ENCODE results near the gene PRPF4.

PRPF4 gene

DNA sequence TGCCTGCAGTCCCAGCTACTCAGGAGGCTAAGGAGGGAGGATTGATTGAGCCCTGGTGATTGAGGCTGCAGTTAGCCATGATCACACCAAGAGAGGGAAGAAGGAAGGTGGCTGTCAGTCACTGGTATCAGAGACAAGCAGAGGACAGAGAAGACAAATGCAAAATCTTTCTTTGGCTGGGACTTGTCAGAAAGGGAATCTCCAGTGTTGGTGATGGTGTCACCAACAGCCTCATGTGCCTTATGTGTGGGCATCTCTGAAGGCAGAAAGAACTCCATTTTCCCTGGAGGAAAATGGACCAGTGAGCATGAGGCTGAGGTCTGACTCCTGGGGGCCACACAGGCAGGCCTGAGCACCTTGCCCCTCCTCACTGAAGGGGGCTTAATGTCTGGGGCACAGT is 39.8 kb downstream of the PRPF4 start:
- POLR2A ChIA-PET, result no interaction called here
- CTCF ChIA-PET, result interaction anchor here (1.2 to 1.8 kb wide), 2 partner anchors 8 to 25 kb away, joined by 4 read pairs; partner anchors contain the start of gene WDR31
- TF ChIP-seq, protein P1, sequence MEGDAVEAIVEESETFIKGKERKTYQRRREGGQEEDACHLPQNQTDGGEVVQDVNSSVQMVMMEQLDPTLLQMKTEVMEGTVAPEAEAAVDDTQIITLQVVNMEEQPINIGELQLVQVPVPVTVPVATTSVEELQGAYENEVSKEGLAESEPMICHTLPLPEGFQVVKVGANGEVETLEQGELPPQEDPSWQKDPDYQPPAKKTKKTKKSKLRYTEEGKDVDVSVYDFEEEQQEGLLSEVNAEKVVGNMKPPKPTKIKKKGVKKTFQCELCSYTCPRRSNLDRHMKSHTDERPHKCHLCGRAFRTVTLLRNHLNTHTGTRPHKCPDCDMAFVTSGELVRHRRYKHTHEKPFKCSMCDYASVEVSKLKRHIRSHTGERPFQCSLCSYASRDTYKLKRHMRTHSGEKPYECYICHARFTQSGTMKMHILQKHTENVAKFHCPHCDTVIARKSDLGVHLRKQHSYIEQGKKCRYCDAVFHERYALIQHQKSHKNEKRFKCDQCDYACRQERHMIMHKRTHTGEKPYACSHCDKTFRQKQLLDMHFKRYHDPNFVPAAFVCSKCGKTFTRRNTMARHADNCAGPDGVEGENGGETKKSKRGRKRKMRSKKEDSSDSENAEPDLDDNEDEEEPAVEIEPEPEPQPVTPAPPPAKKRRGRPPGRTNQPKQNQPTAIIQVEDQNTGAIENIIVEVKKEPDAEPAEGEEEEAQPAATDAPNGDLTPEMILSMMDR (IDR thresholded peaks at IDR 0.05; ENCODE audit: control extremely low read depth, extremely low read depth, low read depth, missing control alignments), result no peak
- no peak for DNase-seq (ENCODE audit: extremely low spot score)

DNA sequence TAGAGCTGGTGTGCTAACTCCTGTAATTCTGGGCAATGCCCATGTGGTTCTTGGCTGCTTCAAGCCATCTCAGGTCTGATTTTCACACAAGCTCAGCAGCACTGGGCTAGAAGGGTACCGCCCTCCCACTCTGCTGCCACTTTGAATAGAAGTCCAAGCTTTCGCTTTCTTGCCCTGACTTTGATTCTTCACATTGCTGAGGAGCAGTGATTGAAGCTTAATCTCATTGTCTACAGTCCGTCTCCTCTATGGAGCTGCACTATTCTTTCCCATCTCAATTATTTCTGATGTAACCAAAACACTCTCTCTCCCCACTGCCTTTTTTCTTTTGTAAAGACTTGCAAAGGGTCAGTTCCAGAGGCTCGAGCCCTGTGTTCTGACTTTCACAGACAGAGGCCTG is 40.6 kb downstream of the PRPF4 start:
- POLR2A ChIA-PET, result no interaction called here
- CTCF ChIA-PET, result interaction anchor here (0.9 to 1.8 kb wide), 3 partner anchors 12 to 24 kb away, joined by 4 read pairs; partner anchors contain the start of gene WDR31
- DNase-seq (ENCODE audit: extremely low spot score), result no peak
- TF ChIP-seq, protein P1 (IDR thresholded peaks at IDR 0.05; ENCODE audit: control extremely low read depth, extremely low read depth, low read depth, missing control alignments), result no peak

DNA sequence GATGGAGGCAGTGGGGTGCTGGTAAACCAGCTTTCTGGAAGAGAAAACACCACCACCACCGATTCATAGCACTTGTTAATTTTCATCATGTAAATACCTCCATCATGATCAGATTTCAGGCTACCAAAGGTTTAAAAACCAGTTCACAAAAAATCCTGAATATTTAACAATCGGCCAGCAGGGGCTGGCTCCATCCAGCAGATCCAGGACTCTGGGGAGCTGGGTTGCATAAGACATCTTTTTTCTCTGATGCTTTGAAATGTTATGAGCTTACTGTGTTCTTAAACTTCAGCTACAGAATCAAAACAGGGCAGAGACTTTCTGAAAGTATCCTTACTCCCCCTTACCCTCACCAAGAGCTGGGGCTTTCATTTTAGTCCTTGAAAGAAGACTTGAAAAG is 42.3 kb downstream of the PRPF4 start:
- TF ChIP-seq, protein P1 (IDR thresholded peaks at IDR 0.05; ENCODE audit: control extremely low read depth, extremely low read depth, low read depth, missing control alignments), result no peak
- no peak for DNase-seq (ENCODE audit: extremely low spot score)
- CTCF ChIA-PET, result interaction anchor here (0.7 to 1.6 kb wide), 4 partner anchors 11 to 128 kb away, joined by 3 read pairs; no protein-coding TSS in a partner anchor
- POLR2A ChIA-PET, result no interaction called here

DNA sequence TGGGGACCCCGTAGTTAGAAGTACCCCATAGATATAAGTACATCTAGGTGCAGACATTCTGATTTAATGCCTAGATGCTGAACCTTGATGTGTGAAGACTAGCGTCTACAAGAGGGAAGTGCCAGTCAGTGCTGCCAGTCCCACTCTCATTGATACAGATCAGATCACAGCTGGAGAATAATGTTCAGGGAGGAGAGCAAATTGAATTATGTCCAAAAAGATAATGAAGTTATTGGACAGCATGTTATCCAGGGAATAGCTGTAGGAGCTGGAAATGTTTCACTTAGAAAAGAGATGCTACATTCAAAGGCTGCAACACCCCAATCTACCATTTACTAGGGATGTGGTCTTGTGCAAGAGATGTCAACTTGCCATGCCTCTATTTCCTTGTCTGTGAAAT is 43.6 kb downstream of the PRPF4 start:
- TF ChIP-seq, protein P1 (IDR thresholded peaks at IDR 0.05; ENCODE audit: control extremely low read depth, extremely low read depth, low read depth, missing control alignments), result no peak
- POLR2A ChIA-PET, result no interaction called here
- no peak for DNase-seq (ENCODE audit: extremely low spot score)
- CTCF ChIA-PET, result interaction anchor here (1.0 to 1.8 kb wide), 7 partner anchors 12 to 339 kb away, joined by 3 to 8 read pairs (median 3); partner anchors contain the start of genes ALAD and WDR31

DNA sequence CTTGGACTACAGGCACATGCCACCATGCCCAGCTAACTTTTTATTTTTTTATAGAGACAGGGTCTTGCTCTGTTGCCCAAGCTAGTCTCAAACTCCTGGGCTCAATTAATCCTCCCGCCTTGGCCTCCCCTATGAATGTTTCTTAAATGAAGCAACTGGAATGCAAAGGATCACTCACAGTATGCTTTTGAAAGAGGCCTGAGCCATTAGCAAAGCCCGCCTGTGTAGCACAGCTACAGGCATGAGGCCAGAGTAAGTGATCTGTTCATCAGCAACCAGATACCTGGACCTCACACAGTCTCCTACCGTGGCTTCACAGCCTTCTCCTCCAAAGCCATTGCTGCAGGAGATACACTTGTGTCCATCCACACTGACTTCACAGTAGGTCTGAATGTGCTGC is 44.6 kb downstream of the PRPF4 start:
- POLR2A ChIA-PET, result no interaction called here
- TF ChIP-seq, protein P1 (IDR thresholded peaks at IDR 0.05; ENCODE audit: control extremely low read depth, extremely low read depth, low read depth, missing control alignments), result no peak
- DNase-seq (ENCODE audit: extremely low spot score), result no peak
- CTCF ChIA-PET, result interaction anchor here (0.7 to 1.8 kb wide), 5 partner anchors 20 to 338 kb away, joined by 3 to 8 read pairs (median 5); partner anchors contain the start of gene WDR31

DNA sequence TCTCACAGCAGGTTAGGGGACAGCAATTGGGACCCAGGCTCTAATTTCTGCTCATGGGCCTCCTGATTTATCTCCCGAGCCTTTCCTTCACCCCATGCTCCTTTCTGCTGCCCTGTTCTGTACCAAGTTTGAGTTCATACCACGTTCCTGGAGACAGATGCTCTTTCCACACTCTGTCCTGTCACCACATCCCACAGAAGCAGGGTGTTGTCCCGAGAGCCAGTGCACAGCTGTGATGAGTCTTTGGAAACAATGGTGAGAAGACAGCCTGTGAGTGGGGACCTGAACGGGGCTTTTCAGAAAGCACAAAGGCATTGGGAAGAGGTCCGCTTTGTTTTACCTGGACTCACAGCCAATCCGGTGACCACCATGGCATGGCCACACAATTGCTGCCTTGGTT is 47.2 kb downstream of the PRPF4 start:
- CTCF ChIA-PET, result no interaction called here
- TF ChIP-seq, protein P1 (IDR thresholded peaks at IDR 0.05; ENCODE audit: control extremely low read depth, extremely low read depth, low read depth, missing control alignments), result no peak
- DNase-seq (ENCODE audit: extremely low spot score), result no peak
- POLR2A ChIA-PET, result no interaction called here
